Activated T-cell treated with anti-CD3 and anti-CD28 coated beads for 1 hour (primary cell): ENCODE measurements around the gene MYT1.

Experiments used
- DNase-seq: peaks from one replicate; pipeline ENCODE4 v3.0.0-alpha.2; 2020; ENCODE audit warnings: low read depth

Gene MYT1

GRCh38 chr20:64247970-64248841 is 84.0 kb downstream of the MYT1 start:
- DNase-seq = no peak

GRCh38 chr20:64250027-64250426 is 85.8 kb downstream of the MYT1 start:
- no peak for DNase-seq

GRCh38 chr20:64253000-64253383 is 88.7 kb downstream of the MYT1 start:
- DNase-seq = no peak

GRCh38 chr20:64253443-64253842 is 89.2 kb downstream of the MYT1 start:
- DNase-seq = no peak

- DNase-seq = no peak
Observed at GRCh38 chr20:64254156-64254555, 89.9 kb downstream of the MYT1 start.

GRCh38 chr20:64254571-64255360 is 90.5 kb downstream of the MYT1 start:
- no peak for DNase-seq

- peak; percentile 84 for DNase-seq
Observed at GRCh38 chr20:64255361-64256281, 91.4 kb downstream of the MYT1 start, which contains the start of gene PCMTD2. PCMTD2 (plus strand) TSS chr20:64255748; CDS start chr20:64259966, 4,218 bp downstream.

- no peak for DNase-seq
Observed at GRCh38 chr20:64256282-64256935, 92.2 kb downstream of the MYT1 start.

GRCh38 chr20:64257107-64257757 is 93.0 kb downstream of the MYT1 start:
- DNase-seq = no peak

GRCh38 chr20:64258071-64258823 is 94.0 kb downstream of the MYT1 start:
- DNase-seq = no peak

- no peak for DNase-seq
Observed at GRCh38 chr20:64260239-64260638, 96.0 kb downstream of the MYT1 start.

- no peak for DNase-seq
Observed at GRCh38 chr20:64261138-64261537, 96.9 kb downstream of the MYT1 start.

GRCh38 chr20:64264091-64264490 is 99.8 kb downstream of the MYT1 start:
- no peak for DNase-seq

- no peak for DNase-seq
Observed at GRCh38 chr20:64265201-64265600, 100.9 kb downstream of the MYT1 start.

GRCh38 chr20:64266988-64267387 is 102.7 kb downstream of the MYT1 start:
- DNase-seq = no peak

- no peak for DNase-seq
Observed at GRCh38 chr20:64268174-64268573, 103.9 kb downstream of the MYT1 start.

GRCh38 chr20:64269604-64270411 is 105.6 kb downstream of the MYT1 start:
- DNase-seq = no peak

GRCh38 chr20:64271636-64272035 is 107.4 kb downstream of the MYT1 start:
- DNase-seq = no peak

- DNase-seq = no peak
Observed at GRCh38 chr20:64273109-64273508, 108.9 kb downstream of the MYT1 start.
